Tibial nerve (tissue), 4 donors: Measurements from ENCODE around the gene IRX2.

Source experiments
- CTCF ChIP-seq, 5 experiments: fragments of 200-600 bp in 3 of 5; fragments of 450-650 bp in 2 of 5; sonication (generic) in 3 of 5; IDR thresholded peaks; one replicate each; pipeline ENCODE4 v1.5.1; 2016 to 2019; ENCODE audit warnings: antibody characterized with exemption in 5 of 5, mild to moderate bottlenecking in 3 of 5, moderate library complexity in 2 of 5
- EP300 ChIP-seq, 2 donors: sonication (generic); formaldehyde crosslinking; IDR thresholded peaks; one replicate each; pipeline ENCODE4 v1.6.1; 2017; ENCODE audit warnings: antibody characterized with exemption in 2 of 2, mild to moderate bottlenecking in 1 of 2
- POLR2A ChIP-seq, 2 donors: fragments of 450-650 bp; IDR thresholded peaks; one replicate each; pipeline ENCODE4 v1.6.1; 2017; ENCODE audit warnings: antibody characterized with exemption in 2 of 2, mild to moderate bottlenecking in 2 of 2, moderate library complexity in 2 of 2

DNA sequence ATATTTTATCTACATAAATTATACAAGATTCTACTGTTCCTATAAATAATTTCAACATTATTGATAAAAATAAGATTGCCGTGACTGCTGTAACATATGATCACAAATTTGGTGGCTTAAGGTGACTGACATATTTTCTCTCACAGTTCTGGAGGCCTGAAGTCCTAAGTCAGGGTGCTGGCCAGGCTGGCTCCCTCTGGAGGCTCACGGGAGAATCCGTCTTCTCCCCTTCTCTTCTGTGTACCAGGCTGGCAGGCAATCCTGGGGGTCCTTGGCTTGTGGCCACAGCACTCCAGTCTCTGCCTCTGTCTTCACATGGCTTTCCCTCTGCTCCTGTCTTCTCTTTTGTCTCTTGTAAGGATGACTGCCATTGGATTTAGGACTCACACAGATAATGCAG is 31.7 kb upstream of the IRX2 start:
- TF ChIP-seq CTCF (IDR thresholded peaks at IDR 0.05), result no peak
- no peak for TF ChIP-seq POLR2A (IDR thresholded peaks at IDR 0.05)
- no peak for TF ChIP-seq EP300 (IDR thresholded peaks at IDR 0.05)
